Subcutaneous abdominal adipose tissue (tissue), 5 donors: ENCODE measurements around the gene ARL15.

ENCODE experiments used
- H3K27ac ChIP-seq: one replicate; pipeline ENCODE4 v1.7.0; 2013; ENCODE audit warnings: low read depth, mild to moderate bottlenecking, inconsistent platforms, low read length, moderate library complexity
- H3K27me3 ChIP-seq, 5 donors: one replicate each; pipeline ENCODE4 v1.7.0; 2013; ENCODE audit warnings: low read length in 5 of 5, inconsistent platforms in 1 of 5; ENCODE audit not compliant: control insufficient read depth in 5 of 5, insufficient read depth in 4 of 5
- H3K36me3 ChIP-seq, 5 donors: one replicate each; pipeline ENCODE4 v1.7.0; 2013; ENCODE audit warnings: low read length in 5 of 5; ENCODE audit not compliant: control insufficient read depth in 5 of 5, insufficient read depth in 5 of 5
- H3K4me1 ChIP-seq, 5 donors: one replicate each; pipeline ENCODE4 v1.7.0; 2013; ENCODE audit warnings: low read length in 5 of 5, mild to moderate bottlenecking in 3 of 5, moderate library complexity in 1 of 5; ENCODE audit not compliant: control insufficient read depth in 5 of 5, insufficient read depth in 5 of 5
- H3K4me3 ChIP-seq, 5 donors: one replicate each; pipeline ENCODE4 v1.7.0; 2013; ENCODE audit warnings: low read length in 5 of 5, low read depth in 1 of 5
- H3K9ac ChIP-seq, 5 donors: one replicate each; pipeline ENCODE4 v1.7.0; 2013; ENCODE audit warnings: low read length in 5 of 5, mild to moderate bottlenecking in 4 of 5, moderate library complexity in 3 of 5
- H3K9me3 ChIP-seq, 5 donors: one replicate each; pipeline ENCODE4 v1.7.0; 2013; ENCODE audit warnings: low read length in 5 of 5; ENCODE audit not compliant: control insufficient read depth in 5 of 5
- donor health status: healthy.
- donor health status: healthy.
- donor health status: healthy.
- donor health status: healthy.
- donor health status: healthy.

Gene ARL15

GRCh38 chr5:54173251-54173650 is 137.1 kb downstream of the ARL15 start:
- H3K4me3 ChIP-seq = no peak overlapping the region
- no peak overlapping the region for H3K27ac ChIP-seq
- H3K4me1 ChIP-seq = peaks cover 0 to 6% (median 0%) of the 10 kb centered on the region in 5 donors
- no peak overlapping the region for H3K9ac ChIP-seq
- H3K9me3 ChIP-seq = no peaks in the 10 kb centered on the region
- no peaks in the 10 kb centered on the region for H3K27me3 ChIP-seq
- H3K36me3 ChIP-seq = peaks cover 0 to 7% (median 0%) of the 10 kb centered on the region in 5 donors

GRCh38 chr5:54171645-54172384 is 138.6 kb downstream of the ARL15 start:
- no peak overlapping the region for H3K9ac ChIP-seq
- peaks cover 0 to 7% (median 0%) of the 10 kb centered on the region in 5 donors for H3K36me3 ChIP-seq
- no peaks in the 10 kb centered on the region for H3K27me3 ChIP-seq
- H3K4me1 ChIP-seq = no peaks in the 10 kb centered on the region
- no peak overlapping the region for H3K27ac ChIP-seq
- no peak overlapping the region for H3K4me3 ChIP-seq
- H3K9me3 ChIP-seq = no peaks in the 10 kb centered on the region

- Histone ChIP-seq H3K4me3 (no peak overlapping the region), H3K36me3 (peaks cover 0 to 6% (median 0%) of the 10 kb centered on the region in 5 donors), H3K27ac (no peak overlapping the region), H3K9ac (no peak overlapping the region), H3K4me1 (no peaks in the 10 kb centered on the region), H3K9me3 (peaks cover 0 to 3% (median 0%) of the 10 kb centered on the region in 5 donors), H3K27me3 (no peaks in the 10 kb centered on the region)
These were observed 144.7 kb downstream of the ARL15 start for GRCh38 chr5:54165687-54166086.

GRCh38 chr5:54162184-54162583 is 148.2 kb downstream of the ARL15 start:
- H3K9me3 ChIP-seq = peaks cover 0 to 3% (median 0%) of the 10 kb centered on the region in 5 donors
- H3K36me3 ChIP-seq = no peaks in the 10 kb centered on the region
- no peaks in the 10 kb centered on the region for H3K27me3 ChIP-seq
- H3K4me3 ChIP-seq = no peak overlapping the region
- H3K27ac ChIP-seq = no peak overlapping the region
- no peak overlapping the region for H3K9ac ChIP-seq
- peaks cover 0 to 11% (median 0%) of the 10 kb centered on the region in 5 donors for H3K4me1 ChIP-seq

GRCh38 chr5:54160329-54160728 is 150.0 kb downstream of the ARL15 start:
- no peak overlapping the region for H3K27ac ChIP-seq
- peaks cover 0 to 4% (median 0%) of the 10 kb centered on the region in 5 donors for H3K36me3 ChIP-seq
- no peaks in the 10 kb centered on the region for H3K27me3 ChIP-seq

GRCh38 chr5:54159893-54160195 is 150.5 kb downstream of the ARL15 start:
- Histone ChIP-seq H3K27ac (no peak overlapping the region), H3K4me3 (no peak overlapping the region), H3K4me1 (peaks cover 0 to 11% (median 0%) of the 10 kb centered on the region in 5 donors), H3K27me3 (no peaks in the 10 kb centered on the region), H3K36me3 (peaks cover 0 to 4% (median 0%) of the 10 kb centered on the region in 5 donors), H3K9ac (no peak overlapping the region), H3K9me3 (peaks cover 0 to 1% (median 0%) of the 10 kb centered on the region in 5 donors)

More at GRCh38 chr5:54160329-54160728, 150.0 kb downstream of the ARL15 start:
- peaks cover 0 to 3% (median 0%) of the 10 kb centered on the region in 5 donors for H3K9me3 ChIP-seq
- peaks cover 0 to 11% (median 0%) of the 10 kb centered on the region in 5 donors for H3K4me1 ChIP-seq
- H3K4me3 ChIP-seq = no peak overlapping the region
- no peak overlapping the region for H3K9ac ChIP-seq

GRCh38 chr5:54159153-54159892 is 151.1 kb downstream of the ARL15 start:
- Histone ChIP-seq H3K27me3 (no peaks in the 10 kb centered on the region), H3K4me1 (peaks cover 0 to 11% (median 0%) of the 10 kb centered on the region in 5 donors), H3K4me3 (no peak overlapping the region), H3K27ac (no peak overlapping the region), H3K9ac (no peak overlapping the region), H3K9me3 (no peaks in the 10 kb centered on the region), H3K36me3 (peaks cover 0 to 4% (median 0%) of the 10 kb centered on the region in 5 donors)

- Histone ChIP-seq H3K9me3 (no peaks in the 10 kb centered on the region), H3K36me3 (peaks cover 0 to 4% (median 0%) of the 10 kb centered on the region in 5 donors)
These were observed 153.8 kb downstream of the ARL15 start for GRCh38 chr5:54156577-54156976.

GRCh38 chr5:54150841-54151240 is 159.5 kb downstream of the ARL15 start:
- no peak overlapping the region for H3K27ac ChIP-seq
- H3K36me3 ChIP-seq = no peaks in the 10 kb centered on the region
- no peaks in the 10 kb centered on the region for H3K27me3 ChIP-seq
- H3K9ac ChIP-seq = no peak overlapping the region
- no peaks in the 10 kb centered on the region for H3K9me3 ChIP-seq
- H3K4me1 ChIP-seq = peaks cover 2 to 16% (median 12%) of the 10 kb centered on the region in 5 donors
- no peak overlapping the region for H3K4me3 ChIP-seq

More at GRCh38 chr5:54156577-54156976, 153.8 kb downstream of the ARL15 start:
- H3K4me1 ChIP-seq = peaks cover 0 to 11% (median 0%) of the 10 kb centered on the region in 5 donors
- no peak overlapping the region for H3K27ac ChIP-seq
- H3K27me3 ChIP-seq = no peaks in the 10 kb centered on the region
- H3K9ac ChIP-seq = no peak overlapping the region
- no peak overlapping the region for H3K4me3 ChIP-seq

- Histone ChIP-seq H3K9ac (no peak overlapping the region), H3K4me3 (no peak overlapping the region), H3K27ac (no peak overlapping the region), H3K4me1 (peaks cover 2 to 16% (median 14%) of the 10 kb centered on the region in 5 donors), H3K36me3 (no peaks in the 10 kb centered on the region), H3K27me3 (no peaks in the 10 kb centered on the region), H3K9me3 (no peaks in the 10 kb centered on the region)
These were observed 161.5 kb downstream of the ARL15 start for GRCh38 chr5:54148858-54149257.
